ENCODE measurements around the gene NLRP8.

DNA sequence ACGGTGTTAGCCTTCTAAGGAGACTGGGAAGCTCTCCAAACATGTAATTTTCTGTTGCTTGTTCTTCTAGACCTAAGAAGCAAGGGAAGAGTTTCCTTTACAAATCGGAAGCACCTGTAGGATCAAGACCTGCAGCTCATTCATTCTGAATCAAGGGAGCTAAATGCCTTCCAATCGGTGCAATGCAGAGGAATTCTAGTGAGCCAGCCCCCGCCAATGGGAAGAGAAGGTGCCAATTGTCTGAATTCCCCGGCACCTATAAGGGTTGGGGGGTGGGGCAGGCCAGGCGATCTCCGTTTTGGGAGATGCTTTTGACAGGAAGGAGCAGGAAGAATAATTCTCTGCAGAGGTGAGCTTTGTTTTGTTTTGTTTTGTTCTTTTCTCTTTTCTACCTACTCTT lies 8.4 kb upstream of the NLRP8 start:
- TF ChIP-seq POLR2A (IDR thresholded peaks at IDR 0.05) = no peak
- TF ChIP-seq, protein P1, sequence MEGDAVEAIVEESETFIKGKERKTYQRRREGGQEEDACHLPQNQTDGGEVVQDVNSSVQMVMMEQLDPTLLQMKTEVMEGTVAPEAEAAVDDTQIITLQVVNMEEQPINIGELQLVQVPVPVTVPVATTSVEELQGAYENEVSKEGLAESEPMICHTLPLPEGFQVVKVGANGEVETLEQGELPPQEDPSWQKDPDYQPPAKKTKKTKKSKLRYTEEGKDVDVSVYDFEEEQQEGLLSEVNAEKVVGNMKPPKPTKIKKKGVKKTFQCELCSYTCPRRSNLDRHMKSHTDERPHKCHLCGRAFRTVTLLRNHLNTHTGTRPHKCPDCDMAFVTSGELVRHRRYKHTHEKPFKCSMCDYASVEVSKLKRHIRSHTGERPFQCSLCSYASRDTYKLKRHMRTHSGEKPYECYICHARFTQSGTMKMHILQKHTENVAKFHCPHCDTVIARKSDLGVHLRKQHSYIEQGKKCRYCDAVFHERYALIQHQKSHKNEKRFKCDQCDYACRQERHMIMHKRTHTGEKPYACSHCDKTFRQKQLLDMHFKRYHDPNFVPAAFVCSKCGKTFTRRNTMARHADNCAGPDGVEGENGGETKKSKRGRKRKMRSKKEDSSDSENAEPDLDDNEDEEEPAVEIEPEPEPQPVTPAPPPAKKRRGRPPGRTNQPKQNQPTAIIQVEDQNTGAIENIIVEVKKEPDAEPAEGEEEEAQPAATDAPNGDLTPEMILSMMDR (IDR thresholded peaks at IDR 0.05) = no peak

Measured in tibial nerve (tissue), 3 donors.